Keratinocyte (primary cell): ENCODE results near the gene AKT1. TPM values are rescaled to one million over a fixed set of nuclear protein-coding genes. Genes with fewer than 3 reads are reported as not detected.

Experiments used
- DNase-seq: peaks from one replicate; pipeline ENCODE4 v3.0.0-alpha.2; 2011; ENCODE audit warnings: low read depth, missing footprints, low spot score
- FAIRE-seq: peaks from 2 replicates; lab custom pipeline; 2011; peaks lifted over from hg19 to GRCh38; lab: Jason Lieb, UNC
- H2AFZ ChIP-seq: 2 replicates; pipeline ENCODE4 v1.6.0; 2012; ENCODE audit warnings: low read length, control low read depth, inconsistent platforms; ENCODE audit not compliant: control insufficient read depth
- H3K27ac ChIP-seq: 2 replicates; pipeline ENCODE4 v1.5.1; 2011; ENCODE audit warnings: low read length; ENCODE audit not compliant: control insufficient read depth, insufficient read depth
- H3K27me3 ChIP-seq: 3 replicates; pipeline ENCODE4 v1.6.0; 2011; ENCODE audit warnings: low read length; ENCODE audit not compliant: control insufficient read depth, insufficient read depth; ENCODE audit errors: extremely low read depth
- H3K36me3 ChIP-seq, 2 experiments: 2 replicates in 1 of 2; 3 replicates in 1 of 2; pipeline ENCODE4 v1.5.1; 2011; ENCODE audit warnings: low read length in 2 of 2, mild to moderate bottlenecking in 1 of 2; ENCODE audit not compliant: control insufficient read depth in 2 of 2, insufficient read depth in 2 of 2; ENCODE audit errors: extremely low read depth in 1 of 2
- H3K4me1 ChIP-seq: 3 replicates; pipeline ENCODE4 v1.5.1; 2011; ENCODE audit warnings: low read length; ENCODE audit not compliant: control insufficient read depth, insufficient read depth; ENCODE audit errors: extremely low read depth
- H3K4me2 ChIP-seq: 3 replicates; pipeline ENCODE4 v1.6.0; 2011; ENCODE audit warnings: low read depth, low read length; ENCODE audit not compliant: control insufficient read depth, insufficient read depth; ENCODE audit errors: extremely low read depth
- H3K4me3 ChIP-seq, 3 experiments: fragments of 200-600 bp in 1 of 3; sonication (generic) in 1 of 3; 2 replicates in 2 of 3; 3 replicates in 1 of 3; pipeline ENCODE4 v1.5.1; 2011 to 2016; ENCODE audit warnings: low read length in 3 of 3, mild to moderate bottlenecking in 3 of 3, control low read depth in 2 of 3, inconsistent platforms in 1 of 3, low read depth in 1 of 3, mixed read lengths in 1 of 3, mixed run types in 1 of 3, moderate library complexity in 1 of 3; ENCODE audit not compliant: control insufficient read depth in 2 of 3, insufficient read depth in 2 of 3; ENCODE audit errors: extremely low read depth in 1 of 3
- H3K79me2 ChIP-seq: 2 replicates; pipeline ENCODE4 v1.6.0; 2012; ENCODE audit warnings: low read length; ENCODE audit not compliant: control insufficient read depth, insufficient read depth
- H3K9ac ChIP-seq: 3 replicates; pipeline ENCODE4 v1.6.0; 2011; ENCODE audit warnings: low read length; ENCODE audit not compliant: control insufficient read depth, insufficient read depth; ENCODE audit errors: extremely low read depth
- H3K9me1 ChIP-seq: 3 replicates; pipeline ENCODE4 v1.6.0; 2011; ENCODE audit warnings: low read length; ENCODE audit not compliant: control insufficient read depth, insufficient read depth; ENCODE audit errors: extremely low read depth
- H3K9me3 ChIP-seq: 2 replicates; pipeline ENCODE4 v1.5.1; 2012; ENCODE audit warnings: low read depth, low read length; ENCODE audit not compliant: control insufficient read depth
- H4K20me1 ChIP-seq: 3 replicates; pipeline ENCODE4 v1.6.0; 2011; ENCODE audit warnings: low read length; ENCODE audit not compliant: control insufficient read depth, insufficient read depth; ENCODE audit errors: extremely low read depth
- CTCF ChIP-seq, 3 experiments: IDR thresholded peaks in 1 of 3; conservative IDR thresholded peaks in 1 of 3; optimal IDR thresholded peaks in 1 of 3; 2 replicates in 2 of 3; 3 replicates in 1 of 3; pipeline versions ENCODE3 to v1.5.1; 2011; ENCODE audit warnings: low read length in 3 of 3, mild to moderate bottlenecking in 3 of 3, moderate library complexity in 2 of 3, control low read depth in 1 of 3, inconsistent platforms in 1 of 3; ENCODE audit not compliant: insufficient read depth in 2 of 3; ENCODE audit errors: extremely low read depth in 1 of 3
- EZH2 ChIP-seq: IDR thresholded peaks from one replicate; pipeline ENCODE4 v1.6.1; 2012; ENCODE audit warnings: inconsistent platforms, mild to moderate bottlenecking, low read length, moderate library complexity
- dilution Hi-C: fragments of 300-500 bp; cut with MboI; formaldehyde crosslinking; loops from one replicate; pipeline ENCODE4 v1.7.0; 2020; ENCODE audit warnings: low sequenced_read_pairs; ENCODE audit not compliant: extremely low pct_ligation_motif_present
- polyA plus RNA-seq, 5 experiments: library from polyadenylated mRNA; depleted of rRNA in 3 of 5; stranded (reverse) in 3 of 5; stranded (forward) in 1 of 5; unstranded in 1 of 5; fragments of >200 nt; gene quantifications; 1 replicate in 1 of 5; 2 replicates in 3 of 5; 3 replicates in 1 of 5; pipeline versions ENCODE4 v1.2.1 to v1.2.3, GENCODE V29; 2011 to 2012; ENCODE audit warnings: missing spikeins in 2 of 5, low read depth in 1 of 5, low replicate concordance in 1 of 5

AKT1 gene
- polyA plus RNA-seq, 1 donor (not counting 4 experiments of a cell fraction or from before 2014, with no cell fraction given) = 82.3 TPM

- H3K36me3 ChIP-seq = no peaks in the 10 kb centered on the region
- no peaks in the 10 kb centered on the region for H4K20me1 ChIP-seq
- no peak overlapping the region for H3K27ac ChIP-seq
- peak overlapping the region; percentile 51 for H3K4me2 ChIP-seq
- H3K4me1 ChIP-seq = peaks cover 8% of the 10 kb centered on the region
- peaks cover 34% of the 10 kb centered on the region for H3K27me3 ChIP-seq
- H3K9ac ChIP-seq = no peak overlapping the region
- DNase-seq = no peak
- H3K4me3 ChIP-seq = no peak overlapping the region
- FAIRE-seq = no peak
- dilution Hi-C loops = no loop called here
- no peak overlapping the region for H2AFZ ChIP-seq
- TF ChIP-seq CTCF (optimal IDR thresholded peaks at IDR 0.05 in 1 of 3, IDR thresholded peaks at IDR 0.05 in 1 of 3, conservative IDR thresholded peaks at IDR 0.05 in 1 of 3; ENCODE audit: extremely low read depth in 1 of 3, insufficient read depth in 2 of 3, low read length in 3 of 3) = no peak
- H3K79me2 ChIP-seq = no peaks in the 10 kb centered on the region
- no peaks in the 10 kb centered on the region for H3K9me3 ChIP-seq
- no peaks in the 10 kb centered on the region for H3K9me1 ChIP-seq
These were observed 48.9 kb upstream of the AKT1 start for GRCh38 chr14:104844306-104845032.

- Histone ChIP-seq H3K4me2 (peak overlapping the region; percentile 51), H3K9ac (no peak overlapping the region), H3K79me2 (no peaks in the 10 kb centered on the region), H3K27ac (no peak overlapping the region), H3K9me1 (no peaks in the 10 kb centered on the region), H3K36me3 (no peaks in the 10 kb centered on the region), H3K27me3 (peaks cover 34% of the 10 kb centered on the region), H2AFZ (no peak overlapping the region), H3K4me3 (no peak overlapping the region), H3K4me1 (peaks cover 8% of the 10 kb centered on the region), H3K9me3 (no peaks in the 10 kb centered on the region), H4K20me1 (no peaks in the 10 kb centered on the region)
- FAIRE-seq (no peak), DNase-seq (no peak)
- TF ChIP-seq CTCF (optimal IDR thresholded peaks at IDR 0.05 in 1 of 3, IDR thresholded peaks at IDR 0.05 in 1 of 3, conservative IDR thresholded peaks at IDR 0.05 in 1 of 3; ENCODE audit: extremely low read depth in 1 of 3, insufficient read depth in 2 of 3, low read length in 3 of 3) = no peak
- TF ChIP-seq EZH2 = peak; percentile 89
- dilution Hi-C loops = no loop called here
These were observed 48.1 kb upstream of the AKT1 start for GRCh38 chr14:104843442-104844305.
